ENCODE data around the gene CAMK1D.

CAMK1D gene

GRCh38 chr10:12667052-12667451, 317.7 kb downstream of the CAMK1D start:
- no peak for DNase-seq

GRCh38 chr10:12668634-12669033, 319.3 kb downstream of the CAMK1D start:
- DNase-seq, result no peak

GRCh38 chr10:12670004-12670403, 320.7 kb downstream of the CAMK1D start:
- DNase-seq, result no peak

GRCh38 chr10:12675186-12675585, 325.8 kb downstream of the CAMK1D start:
- DNase-seq, result no peak

GRCh38 chr10:12679636-12680035, 330.3 kb downstream of the CAMK1D start:
- no peak for DNase-seq

- no peak for DNase-seq
Observed at GRCh38 chr10:12681252-12681651, 331.9 kb downstream of the CAMK1D start.

- DNase-seq, result no peak
Observed at GRCh38 chr10:12684784-12685183, 335.4 kb downstream of the CAMK1D start.

GRCh38 chr10:12685261-12686058, 336.1 kb downstream of the CAMK1D start:
- DNase-seq, result no peak

- DNase-seq, result no peak
Observed at GRCh38 chr10:12687996-12688395, 338.6 kb downstream of the CAMK1D start.

GRCh38 chr10:12689893-12690292, 340.5 kb downstream of the CAMK1D start:
- no peak for DNase-seq

- no peak for DNase-seq
Observed at GRCh38 chr10:12690525-12691126, 341.3 kb downstream of the CAMK1D start.

GRCh38 chr10:12691596-12691995, 342.2 kb downstream of the CAMK1D start:
- no peak for DNase-seq

- DNase-seq, result no peak
Observed at GRCh38 chr10:12697764-12698163, 348.4 kb downstream of the CAMK1D start.

GRCh38 chr10:12699258-12699700, 349.9 kb downstream of the CAMK1D start:
- DNase-seq, result no peak

- DNase-seq, result no peak
Observed at GRCh38 chr10:12699781-12700556, 350.6 kb downstream of the CAMK1D start.

GRCh38 chr10:12700557-12700874, 351.2 kb downstream of the CAMK1D start:
- DNase-seq, result no peak

- DNase-seq, result no peak
Observed at GRCh38 chr10:12701696-12702095, 352.3 kb downstream of the CAMK1D start.

- DNase-seq, result no peak
Observed at GRCh38 chr10:12702215-12702770, 352.9 kb downstream of the CAMK1D start.

GRCh38 chr10:12703126-12703525, 353.8 kb downstream of the CAMK1D start:
- no peak for DNase-seq

GRCh38 chr10:12703813-12704212, 354.5 kb downstream of the CAMK1D start:
- no peak for DNase-seq

- no peak for DNase-seq
Observed at GRCh38 chr10:12704488-12704887, 355.1 kb downstream of the CAMK1D start.

- DNase-seq, result no peak
Observed at GRCh38 chr10:12705943-12706342, 356.6 kb downstream of the CAMK1D start.

GRCh38 chr10:12707461-12708185, 358.3 kb downstream of the CAMK1D start:
- DNase-seq, result no peak
